GM12878 (cell line): ENCODE measurements around the gene PPM1J. TPM values are rescaled to one million over a fixed set of nuclear protein-coding genes. Genes with fewer than 3 reads are reported as not detected.

ENCODE experiments used
- ATAC-seq: fragments of 200-7000 bp; cut with Tn5 transposase; 3 replicates; pipeline ENCODE4 v1.9.1; 2020; ENCODE audit warnings: mild to moderate bottlenecking, moderate library complexity
- BruUV-seq: library from RNA; stranded (reverse); fragments of 400-500 nt; replicated peaks from 2 replicates; lab custom pipeline; 2021; lab: Mats Ljungman, UMichigan
- CTCF ChIA-PET: fragments of 300-600 bp; sonication (Branson Sonifier 250); formaldehyde crosslinking; extraction: SDS; loops from one replicate; lab custom pipeline; 2021; ENCODE audit warnings: inconsistent platforms; lab: Yijun Ruan, JAX
- POLR2A ChIA-PET: fragments of 350-600 bp; formaldehyde crosslinking; extraction: SDS; loops from one replicate; lab custom pipeline; 2021; ENCODE audit warnings: inconsistent platforms; lab: Charles Lee
- RAD21 ChIA-PET: fragments of 300-600 bp; sonication (Branson Sonifier 250); formaldehyde crosslinking; loops from one replicate; lab custom pipeline; 2023; ENCODE audit warnings: antibody characterized with exemption; ENCODE audit not compliant: unreplicated experiment; lab: Charles Lee
- SMC1A ChIA-PET: fragments of 300-600 bp; sonication (Branson Sonifier 250); formaldehyde crosslinking; loops from one replicate; lab custom pipeline; 2023; ENCODE audit not compliant: unreplicated experiment, uncharacterized antibody; lab: Charles Lee
- DNase-seq: peaks from one replicate; pipeline ENCODE4 v3.0.0-alpha.2; 2011; ENCODE audit warnings: low read depth, low spot score
- FAIRE-seq: peaks from 3 replicates; lab custom pipeline; 2011; peaks lifted over from hg19 to GRCh38; lab: Jason Lieb, UNC
- H2AFZ ChIP-seq: 2 replicates; pipeline ENCODE4 v1.6.0; 2011; ENCODE audit warnings: low read depth, low read length, control low read depth; ENCODE audit not compliant: control insufficient read depth
- H3K27ac ChIP-seq: 2 replicates; pipeline ENCODE4 v1.5.1; 2011; ENCODE audit warnings: control low read depth; ENCODE audit not compliant: control insufficient read depth, insufficient read depth
- H3K27me3 ChIP-seq, 2 experiments: replicated peaks in 1 of 2; 2 replicates each; pipeline versions ENCODE4 v1.6.0 to v1.6.1; 2011; ENCODE audit warnings: low read length in 1 of 2; ENCODE audit not compliant: control insufficient read depth in 2 of 2, insufficient read depth in 2 of 2
- H3K36me3 ChIP-seq, 2 experiments: 2 replicates each; pipeline ENCODE4 v1.5.1; 2011; ENCODE audit warnings: low read length in 1 of 2; ENCODE audit not compliant: control insufficient read depth in 2 of 2, insufficient read depth in 2 of 2
- H3K4me1 ChIP-seq: 2 replicates; pipeline ENCODE4 v1.6.1; 2011; ENCODE audit warnings: mild to moderate bottlenecking, low read length, moderate library complexity, mixed read lengths; ENCODE audit not compliant: control insufficient read depth, insufficient read depth
- H3K4me2 ChIP-seq: 2 replicates; pipeline ENCODE4 v1.6.0; 2011; ENCODE audit warnings: control low read depth; ENCODE audit not compliant: control insufficient read depth, insufficient read depth
- H3K4me3 ChIP-seq: fragments of 200-600 bp; sonication (generic); 2 replicates; pipeline ENCODE4 v1.5.1; 2016
- H3K79me2 ChIP-seq: 2 replicates; pipeline ENCODE4 v1.6.0; 2011; ENCODE audit warnings: low read length; ENCODE audit not compliant: control insufficient read depth, insufficient read depth
- H3K9ac ChIP-seq: 2 replicates; pipeline ENCODE4 v1.8.0; 2011; ENCODE audit warnings: low read length, control low read depth, mixed read lengths; ENCODE audit not compliant: control insufficient read depth, insufficient read depth
- H3K9me3 ChIP-seq: replicated peaks from 3 replicates; pipeline ENCODE4 v1.5.1; 2011; ENCODE audit warnings: mild to moderate bottlenecking, low read length; ENCODE audit not compliant: control insufficient read depth, insufficient read depth
- H4K20me1 ChIP-seq: 2 replicates; pipeline ENCODE4 v1.6.0; 2011; ENCODE audit not compliant: control insufficient read depth, insufficient read depth
- ATF7 ChIP-seq: fragments of 450-650 bp; IDR thresholded peaks from 2 replicates; pipeline ENCODE4 v1.6.1; 2016; ENCODE audit warnings: low read depth, mild to moderate bottlenecking
- CREB1 ChIP-seq: IDR thresholded peaks from 2 replicates; pipeline ENCODE4 v1.6.1; 2012; ENCODE audit warnings: low read depth, mild to moderate bottlenecking, inconsistent platforms
- DPF2 ChIP-seq: fragments of 450-650 bp; IDR thresholded peaks from 2 replicates; pipeline ENCODE4 v1.6.1; 2017; ENCODE audit warnings: mild to moderate bottlenecking
- EED ChIP-seq: sonication (generic); IDR thresholded peaks from 2 replicates; pipeline ENCODE4 v1.6.1; 2016; ENCODE audit warnings: antibody characterized with exemption, low read depth
- GATAD2B ChIP-seq: fragments of 450-650 bp; conservative IDR thresholded peaks from 2 replicates; pipeline ENCODE4 v1.6.1; 2017; ENCODE audit warnings: low read depth, mild to moderate bottlenecking, moderate library complexity
- HDGF ChIP-seq: fragments of 450-650 bp; IDR thresholded peaks from 2 replicates; pipeline ENCODE4 v1.6.1; 2016; ENCODE audit warnings: antibody characterized with exemption
- IKZF1 ChIP-seq: fragments of 450-650 bp; conservative IDR thresholded peaks from 2 replicates; pipeline ENCODE4 v1.6.1; 2017; ENCODE audit warnings: antibody characterized with exemption, mild to moderate bottlenecking
- IKZF2 ChIP-seq, 2 experiments: fragments of 450-650 bp; IDR thresholded peaks; 2 replicates each; pipeline ENCODE4 v1.6.1; 2017; ENCODE audit warnings: mild to moderate bottlenecking in 2 of 2, moderate library complexity in 2 of 2
- MTA3 ChIP-seq: IDR thresholded peaks from 2 replicates; pipeline ENCODE4 v1.6.1; 2012; ENCODE audit warnings: low read length, inconsistent platforms, borderline replicate concordance
- NBN ChIP-seq: fragments of 450-650 bp; IDR thresholded peaks from 2 replicates; pipeline ENCODE4 v1.6.1; 2016
- NFYB ChIP-seq: IDR thresholded peaks from 2 replicates; pipeline ENCODE4 v1.6.1; 2011; ENCODE audit warnings: low read depth, mild to moderate bottlenecking, low read length, improper control_type of control experiment, moderate library complexity; ENCODE audit not compliant: insufficient read depth
- POLR2A ChIP-seq: IDR thresholded peaks from 2 replicates; pipeline ENCODE4 v1.6.1; 2011; ENCODE audit warnings: low read depth, mild to moderate bottlenecking, low read length
- POLR2AphosphoS5 ChIP-seq: IDR thresholded peaks from 2 replicates; pipeline ENCODE4 v1.6.1; 2011; ENCODE audit warnings: mild to moderate bottlenecking, low read length, inconsistent platforms
- RUNX3 ChIP-seq: IDR thresholded peaks from 2 replicates; pipeline ENCODE4 v1.6.1; 2012; ENCODE audit warnings: low read length, inconsistent platforms
- SIX5 ChIP-seq: IDR thresholded peaks from 2 replicates; pipeline ENCODE4 v1.6.1; 2011; ENCODE audit warnings: mild to moderate bottlenecking, low read depth, low read length, moderate library complexity; ENCODE audit not compliant: severe bottlenecking
- SPI1 ChIP-seq: IDR thresholded peaks from 2 replicates; pipeline ENCODE4 v1.6.1; 2011; ENCODE audit warnings: low read depth, mild to moderate bottlenecking, low read length, moderate library complexity, borderline replicate concordance; ENCODE audit not compliant: insufficient read depth
- STAT1 ChIP-seq: fragments of 450-650 bp; conservative IDR thresholded peaks from 2 replicates; pipeline ENCODE4 v1.6.1; 2014; ENCODE audit warnings: antibody characterized with exemption, mild to moderate bottlenecking
- TAF1 ChIP-seq: IDR thresholded peaks from 2 replicates; pipeline ENCODE4 v1.6.1; 2011; ENCODE audit warnings: mild to moderate bottlenecking, low read depth, low read length, borderline replicate concordance
- WGBS: methylation state at CpG from one replicate; pipeline ENCODE4 v1.1.6; 2016; ENCODE audit warnings: low lambda C conversion rate; ENCODE audit not compliant: insufficient replicate concordance, insufficient coverage; ENCODE audit errors: missing lambda C conversion rate; 5-methylcytosine and 5-hydroxymethylcytosine counted together
- in situ Hi-C: fragments of 300-500 bp; cut with MboI; formaldehyde crosslinking; loops from 9 replicates; pipeline ENCODE4 v1.14.3; 2018; ENCODE audit warnings: mixed read lengths
- intact Hi-C: fragments of 100-400 bp; cut with micrococcal nuclease; formaldehyde crosslinking; loops from one replicate; pipeline ENCODE4 v1.14.2; 2022; ENCODE audit not compliant: unreplicated experiment
- polyA plus RNA-seq, 11 experiments: library from polyadenylated mRNA; depleted of rRNA in 4 of 11; unstranded in 6 of 11; stranded (reverse) in 5 of 11; fragments of >200 nt; fragmentation: Nextera tagmentation in 4 of 11; fragmentation: Illumina TruSeq in 1 of 11; extraction: Ambion mirVana in 4 of 11; extraction: Trizol in 1 of 11; gene quantifications; 1 replicate in 1 of 11; 2 replicates in 10 of 11; pipeline versions ENCODE4 v1.2.1 to v1.2.3, GENCODE V29; 2011 to 2016; ENCODE audit warnings: inconsistent platforms in 2 of 11, missing spikeins in 2 of 11, low read depth in 1 of 11
- total RNA-seq, 4 experiments: library from RNA; depleted of rRNA in 3 of 4; stranded (reverse); fragments of >200 nt in 3 of 4; fragmentation: Illumina TruSeq in 1 of 4; extraction: Trizol in 1 of 4; gene quantifications; 2 replicates each; pipeline versions ENCODE4 v1.2.1 to v1.2.3, GENCODE V29; 2013 to 2021
- TF ChIP-seq, protein P1 (sequence below): fragments of 450-650 bp; IDR thresholded peaks from 2 replicates; pipeline ENCODE4 v1.6.1; 2017; ENCODE audit warnings: low read depth, mild to moderate bottlenecking, moderate library complexity
- TF ChIP-seq, protein P2 (sequence below): fragments of 450-650 bp; IDR thresholded peaks from 2 replicates; pipeline ENCODE4 v1.6.1; 2016; ENCODE audit warnings: mild to moderate bottlenecking

Gene PPM1J
- total and polyA plus RNA-seq, 10 of the 15 experiments (the other 5 are each of a cell fraction or from before 2014, with no cell fraction given): 0.07 to 1.8 (median 0.59) TPM; not detected in 1

DNA sequence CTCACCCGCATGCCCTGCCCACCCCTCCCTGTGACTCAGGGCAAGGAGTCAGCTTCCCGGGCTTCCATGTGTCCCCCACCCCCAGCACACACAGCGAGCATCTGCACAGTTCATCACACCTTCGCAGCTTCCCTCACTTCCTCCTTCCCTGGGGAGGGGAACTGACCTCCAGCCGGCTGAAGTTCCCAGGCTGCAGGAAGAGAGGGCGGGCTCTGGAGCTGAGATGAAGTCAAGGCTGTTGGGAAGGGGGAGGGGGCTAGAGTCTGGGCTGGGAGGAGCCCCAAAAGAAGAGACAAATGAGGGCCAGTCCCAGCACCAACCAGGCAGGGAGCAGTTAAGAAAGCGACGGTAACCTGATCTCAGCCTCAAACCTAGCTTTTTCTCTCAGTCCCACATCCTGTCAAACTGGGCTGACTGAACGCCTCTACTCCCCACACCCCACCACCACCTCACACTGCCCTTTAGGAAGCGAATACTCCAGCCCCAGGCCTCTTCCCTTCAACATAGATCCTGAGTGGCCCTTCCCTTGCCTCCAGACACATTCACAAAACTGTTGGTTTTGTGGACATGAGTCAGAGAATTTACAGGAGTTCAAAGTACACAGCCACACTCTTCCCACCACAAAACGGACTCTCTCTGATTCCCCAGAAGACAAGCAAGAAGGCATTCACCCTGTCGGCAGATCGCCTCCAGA is 10.1 kb downstream of the PPM1J start:
- FAIRE-seq (peak; percentile 99), ATAC-seq (peak; percentile 80), DNase-seq (peak; percentile 83)
- Histone ChIP-seq H3K4me3 (peak overlapping the region; percentile 68), H3K27ac (peak overlapping the region; percentile 81), H3K4me2 (peak overlapping the region; percentile 96), H3K27me3 (no peaks in the 10 kb centered on the region), H3K36me3 (peaks cover 0 to 8% of the 10 kb centered on the region in 2 experiments; a peak in 3 of 4 replicates), H3K79me2 (peaks cover 33% of the 10 kb centered on the region), H3K9ac (peak overlapping the region; percentile 68), H3K9me3 (no peaks in the 10 kb centered on the region), H3K4me1 (peaks cover 34% of the 10 kb centered on the region), H2AFZ (peak overlapping the region; percentile 61), H4K20me1 (no peaks in the 10 kb centered on the region)
- ChIA-PET RAD21 (interaction anchor here (0.6 to 4.1 kb wide), 13 partner anchors 10 to 314 kb away, joined by 3 to 42 read pairs (median 9); partner anchors contain the start of genes CTTNBP2NL, MOV10, PPM1J and ST7L), POLR2A (interaction anchor here (0.5 to 3.6 kb wide), 16 partner anchors 9 to 1112 kb away, joined by 3 to 26 read pairs (median 6); partner anchors contain the start of genes CAPZA1, MOV10, PPM1J and ST7L), CTCF (interaction anchor here (0.8 to 5.6 kb wide), 10 partner anchors 11 to 368 kb away, joined by 3 to 48 read pairs (median 5); partner anchors contain the start of genes LRIG2, MOV10 and PPM1J), SMC1A (interaction anchor here (0.8 to 4.0 kb wide), 18 partner anchors 10 to 314 kb away, joined by 3 to 28 read pairs (median 5); partner anchors contain the start of genes MOV10, PPM1J and ST7L)
- in situ Hi-C loops (loop anchor here (5.0 kb wide), 2 partner anchors 203 to 313 kb away; no protein-coding TSS in a partner anchor), intact Hi-C loops (loop anchor here (1.0 kb wide), 2 partner anchors 31 to 83 kb away; partner anchors contain the start of gene MOV10)
- WGBS: 2% methylated on average over 13 of the region's 13 CpGs
- BruUV-seq: no TSS peak
- TF ChIP-seq DPF2 (peak; percentile 56; the same call in 1 of the 2 replicates), IKZF1 (peak; percentile 90), POLR2A (peak; percentile 87), POLR2AphosphoS5 (peak; percentile 92), STAT1 (0 out of 2 replicates have a peak, but pooled peaks have one; percentile 27), CREB1 (peak; percentile 55; the same call in 1 of the 2 replicates), SIX5 (peak; percentile 28), GATAD2B (0 out of 2 replicates have a peak, but pooled peaks have one; percentile 22), TAF1 (peak; percentile 89), RUNX3 (peak; percentile 75), IKZF2 (IDR thresholded peaks at IDR 0.05) (peak; percentile 84 to 87), MTA3 (peak; percentile 81; the same call in 1 of the 2 replicates), HDGF (peak; percentile 76), NBN (peak; percentile 89), ATF7 (peak; percentile 34; the same call in 1 of the 2 replicates), SPI1 (peak; percentile 67), NFYB (peak; percentile 70; the same call in 1 of the 2 replicates), EED (peak; percentile 79)
- TF ChIP-seq, protein P1, sequence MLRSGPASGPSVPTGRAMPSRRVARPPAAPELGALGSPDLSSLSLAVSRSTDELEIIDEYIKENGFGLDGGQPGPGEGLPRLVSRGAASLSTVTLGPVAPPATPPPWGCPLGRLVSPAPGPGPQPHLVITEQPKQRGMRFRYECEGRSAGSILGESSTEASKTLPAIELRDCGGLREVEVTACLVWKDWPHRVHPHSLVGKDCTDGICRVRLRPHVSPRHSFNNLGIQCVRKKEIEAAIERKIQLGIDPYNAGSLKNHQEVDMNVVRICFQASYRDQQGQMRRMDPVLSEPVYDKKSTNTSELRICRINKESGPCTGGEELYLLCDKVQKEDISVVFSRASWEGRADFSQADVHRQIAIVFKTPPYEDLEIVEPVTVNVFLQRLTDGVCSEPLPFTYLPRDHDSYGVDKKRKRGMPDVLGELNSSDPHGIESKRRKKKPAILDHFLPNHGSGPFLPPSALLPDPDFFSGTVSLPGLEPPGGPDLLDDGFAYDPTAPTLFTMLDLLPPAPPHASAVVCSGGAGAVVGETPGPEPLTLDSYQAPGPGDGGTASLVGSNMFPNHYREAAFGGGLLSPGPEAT: peak; percentile 69
- TF ChIP-seq, protein P2, sequence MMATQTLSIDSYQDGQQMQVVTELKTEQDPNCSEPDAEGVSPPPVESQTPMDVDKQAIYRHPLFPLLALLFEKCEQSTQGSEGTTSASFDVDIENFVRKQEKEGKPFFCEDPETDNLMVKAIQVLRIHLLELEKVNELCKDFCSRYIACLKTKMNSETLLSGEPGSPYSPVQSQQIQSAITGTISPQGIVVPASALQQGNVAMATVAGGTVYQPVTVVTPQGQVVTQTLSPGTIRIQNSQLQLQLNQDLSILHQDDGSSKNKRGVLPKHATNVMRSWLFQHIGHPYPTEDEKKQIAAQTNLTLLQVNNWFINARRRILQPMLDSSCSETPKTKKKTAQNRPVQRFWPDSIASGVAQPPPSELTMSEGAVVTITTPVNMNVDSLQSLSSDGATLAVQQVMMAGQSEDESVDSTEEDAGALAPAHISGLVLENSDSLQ: peak; percentile 38
